IPS DF 6.9 (cell line): ENCODE measurements around the gene PROC.
"Not testable (repeated sequence)": the region's sequence is repeated elsewhere in the genome, so short reads cannot be mapped to it uniquely, and the experiment has no call there.

Experiments
- DNase-seq: peaks from one replicate; pipeline ENCODE4 v3.0.0-alpha.2; 2013; ENCODE audit warnings: low read depth, low spot score
- H3K27ac ChIP-seq: one replicate; pipeline ENCODE4 v1.5.1; 2013; ENCODE audit warnings: low read length, control low read depth
- H3K27me3 ChIP-seq: 2 replicates; pipeline ENCODE4 v1.6.1; 2013; ENCODE audit warnings: mild to moderate bottlenecking, low read length; ENCODE audit not compliant: control insufficient read depth, insufficient read depth
- H3K36me3 ChIP-seq: 2 replicates; pipeline ENCODE4 v1.6.1; 2013; ENCODE audit warnings: low read length; ENCODE audit not compliant: control insufficient read depth, insufficient read depth
- H3K4me1 ChIP-seq: 2 replicates; pipeline ENCODE4 v1.6.1; 2013; ENCODE audit warnings: low read length; ENCODE audit not compliant: control insufficient read depth, insufficient read depth
- H3K4me3 ChIP-seq: 2 replicates; pipeline ENCODE4 v1.5.1; 2013; ENCODE audit warnings: mild to moderate bottlenecking, low read length
- H3K9me3 ChIP-seq: 2 replicates; pipeline ENCODE4 v1.6.1; 2013; ENCODE audit warnings: low read length, inconsistent platforms; ENCODE audit not compliant: control insufficient read depth, insufficient read depth
- WGBS: extraction: QIAGEN DNeasy Blood & Tissue Kit; methylation state at CpG from one replicate; pipeline ENCODE4 v1.1.7; 2013; ENCODE audit warnings: mixed read lengths, missing lambda C conversion rate; ENCODE audit not compliant: insufficient read length, insufficient coverage; 5-methylcytosine and 5-hydroxymethylcytosine counted together

PROC gene

DNA sequence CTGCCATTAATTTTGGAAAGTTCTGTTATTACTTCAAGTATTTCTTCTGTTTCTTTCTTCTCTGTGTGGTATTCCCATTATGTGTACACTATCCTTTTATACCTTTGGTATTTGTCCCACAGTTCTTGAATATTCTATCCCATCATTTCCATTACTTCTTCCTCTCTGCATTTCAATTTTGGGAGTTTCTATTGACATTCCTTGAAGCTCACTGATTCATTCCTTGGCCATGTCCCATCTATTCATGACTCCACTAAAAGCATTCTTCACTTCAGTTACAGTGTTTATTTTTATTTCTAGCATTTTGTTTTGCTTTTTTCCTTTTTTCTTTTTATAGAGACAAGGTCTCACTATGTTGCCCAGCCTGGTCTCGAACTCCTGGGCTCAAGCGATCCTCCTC is 30.3 kb downstream of the PROC start:
- Histone ChIP-seq H3K27ac (no peak overlapping the region), H3K36me3 (no peaks in the 10 kb centered on the region), H3K4me3 (no peak overlapping the region), H3K27me3 (no peaks in the 10 kb centered on the region), H3K4me1 (no peaks in the 10 kb centered on the region), H3K9me3 (no peaks in the 10 kb centered on the region)
- no peak for DNase-seq
- WGBS: no CpG with 5 or more reads among the region's 2 CpGs

GRCh38 chr2:127449414-127449813 is 31.2 kb downstream of the PROC start:
- no peaks in the 10 kb centered on the region for H3K27me3 ChIP-seq
- H3K9me3 ChIP-seq: no peaks in the 10 kb centered on the region
- H3K27ac ChIP-seq: no peak overlapping the region
- no peaks in the 10 kb centered on the region for H3K4me1 ChIP-seq
- no peak for DNase-seq
- no peaks in the 10 kb centered on the region for H3K36me3 ChIP-seq
- H3K4me3 ChIP-seq: no peak overlapping the region
- WGBS: no CpG with 5 or more reads among the region's 4 CpGs

- H3K4me1 ChIP-seq: no peaks in the 10 kb centered on the region
- H3K36me3 ChIP-seq: no peaks in the 10 kb centered on the region
- WGBS: no CpG with 5 or more reads among the region's 4 CpGs
Measured at GRCh38 chr2:127449898-127450297, 31.7 kb downstream of the PROC start.

DNA sequence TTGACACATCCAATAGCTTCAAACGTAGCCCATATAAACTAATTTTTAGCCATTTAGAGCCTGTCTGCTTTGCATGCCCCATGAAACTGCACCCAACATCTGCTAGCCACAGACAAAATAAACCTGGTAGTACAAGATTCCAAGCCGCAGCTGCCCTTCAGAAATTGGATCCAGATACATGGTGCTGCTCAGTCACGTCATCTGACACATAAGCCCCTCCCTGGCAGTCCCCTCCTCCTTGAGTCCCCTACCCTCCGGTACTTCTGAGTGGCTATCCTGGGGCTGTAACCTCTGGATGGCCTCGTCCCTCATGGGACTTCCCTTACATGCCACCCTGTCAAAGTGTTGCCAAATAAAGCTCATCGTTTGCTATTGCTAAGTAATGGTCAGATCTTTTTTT is 33.8 kb downstream of the PROC start:
- DNase-seq: no peak
- WGBS: no CpG with 5 or more reads among the region's 6 CpGs
- Histone ChIP-seq H3K4me1 (0 out of 2 replicates have a peak, but pooled peaks cover 3% of the 10 kb centered on the region), H3K27ac (no peak overlapping the region), H3K36me3 (no peaks in the 10 kb centered on the region), H3K4me3 (no peak overlapping the region), H3K9me3 (no peaks in the 10 kb centered on the region), H3K27me3 (no peaks in the 10 kb centered on the region)

More at GRCh38 chr2:127449898-127450297, 31.7 kb downstream of the PROC start:
- Histone ChIP-seq H3K4me3 (no peak overlapping the region), H3K27me3 (no peaks in the 10 kb centered on the region), H3K9me3 (no peaks in the 10 kb centered on the region), H3K27ac (no peak overlapping the region)
- DNase-seq: no peak

DNA sequence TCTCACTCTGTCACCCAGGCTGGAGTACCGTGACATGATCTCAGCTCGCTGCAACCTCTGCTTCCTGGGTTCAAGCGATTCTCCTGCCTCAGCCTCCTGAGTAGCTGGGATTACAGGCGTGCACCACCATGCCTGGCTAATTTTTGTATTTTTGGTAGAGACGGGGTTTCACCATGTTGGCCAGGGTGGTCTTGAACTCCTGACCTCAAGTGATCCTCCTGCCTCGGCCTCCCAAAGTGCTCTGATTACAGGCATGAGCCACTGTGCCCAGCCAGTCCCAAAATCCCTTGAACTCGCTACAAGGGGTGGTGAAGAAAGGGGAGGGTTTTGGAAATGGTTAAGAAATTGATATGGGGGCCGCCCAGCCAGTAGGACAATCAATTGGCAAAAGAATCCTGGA is 34.2 kb downstream of the PROC start:
- not testable (repeated sequence) for DNase-seq

DNA sequence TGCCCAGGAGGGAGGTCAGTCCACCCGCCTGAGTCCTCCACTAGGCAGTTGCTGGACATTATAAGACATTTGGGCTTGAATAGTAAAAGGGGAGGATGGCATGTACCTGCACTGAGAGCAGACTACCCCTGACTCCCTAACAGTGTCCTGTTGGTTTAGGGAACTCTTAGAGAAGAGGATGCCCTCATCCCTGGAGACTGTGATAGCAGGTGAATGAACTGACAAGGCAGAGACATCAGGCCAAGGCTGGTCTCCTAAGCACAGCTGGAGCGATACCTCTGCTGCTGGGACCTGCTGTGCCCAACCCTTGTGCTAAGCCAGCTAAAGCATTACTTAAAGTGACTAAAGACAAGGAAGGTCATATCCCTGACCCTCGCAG is 34.8 kb downstream of the PROC start:
- H3K27ac ChIP-seq: no peak overlapping the region
- no CpG with 5 or more reads among the region's 3 CpGs for WGBS
- DNase-seq: no peak

More for the DNA sequence above, 34.2 kb downstream of the PROC start:
- H3K4me3 ChIP-seq, H3K9me3 ChIP-seq, H3K4me1 ChIP-seq, H3K27me3 ChIP-seq, H3K36me3 ChIP-seq, H3K27ac ChIP-seq: not testable (repeated sequence)
- WGBS: no CpG with 5 or more reads among the region's 8 CpGs

DNA sequence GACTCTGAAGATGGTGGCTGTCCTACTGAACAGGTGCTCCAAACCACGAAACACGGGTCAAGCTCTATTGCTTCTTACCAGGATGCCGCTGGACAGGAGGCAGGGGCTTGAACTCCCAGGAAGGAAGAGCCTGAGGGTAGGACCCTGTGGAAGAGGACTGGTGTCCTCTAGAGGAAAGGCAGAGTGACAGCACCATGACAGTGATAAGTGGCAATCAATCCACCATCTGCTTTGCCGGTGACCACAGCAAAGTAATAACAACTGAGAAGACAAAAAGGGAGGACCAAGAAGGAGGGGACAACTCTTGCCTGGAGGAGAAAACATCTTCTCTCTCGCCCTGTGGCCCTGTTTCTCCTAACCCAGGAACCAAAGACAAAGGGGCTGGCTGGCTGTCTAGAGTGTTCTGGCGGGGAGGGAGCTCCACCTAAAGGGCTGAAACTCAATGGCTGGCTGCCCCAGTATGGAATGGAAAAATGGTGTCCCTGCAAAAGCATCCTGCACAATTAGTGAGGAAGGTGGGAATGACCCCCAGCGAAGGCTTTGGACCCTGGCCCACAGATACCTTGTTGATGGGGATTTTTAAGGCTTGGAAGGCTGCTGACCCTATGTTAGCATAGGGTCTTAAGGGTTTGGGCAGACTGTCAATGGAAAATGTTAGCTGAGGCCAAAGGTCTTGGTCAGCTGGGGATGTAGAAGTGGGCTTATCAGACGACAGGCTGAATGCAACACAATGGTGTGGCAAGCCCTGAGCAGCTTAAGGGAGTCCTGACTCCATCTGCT is 35.4 kb downstream of the PROC start:
- no peak overlapping the region for H3K27ac ChIP-seq
- 0 out of 2 replicates have a peak, but pooled peaks cover 4% of the 10 kb centered on the region for H3K4me1 ChIP-seq
- no CpG with 5 or more reads among the region's 8 CpGs for WGBS
- H3K4me3 ChIP-seq: no peak overlapping the region
- no peak for DNase-seq
- H3K36me3 ChIP-seq: no peaks in the 10 kb centered on the region
- no peaks in the 10 kb centered on the region for H3K27me3 ChIP-seq
- H3K9me3 ChIP-seq: no peaks in the 10 kb centered on the region

More for the DNA sequence above, 34.8 kb downstream of the PROC start:
- Histone ChIP-seq H3K36me3 (no peaks in the 10 kb centered on the region), H3K4me1 (0 out of 2 replicates have a peak, but pooled peaks cover 4% of the 10 kb centered on the region), H3K9me3 (no peaks in the 10 kb centered on the region), H3K27me3 (no peaks in the 10 kb centered on the region), H3K4me3 (no peak overlapping the region)

DNA sequence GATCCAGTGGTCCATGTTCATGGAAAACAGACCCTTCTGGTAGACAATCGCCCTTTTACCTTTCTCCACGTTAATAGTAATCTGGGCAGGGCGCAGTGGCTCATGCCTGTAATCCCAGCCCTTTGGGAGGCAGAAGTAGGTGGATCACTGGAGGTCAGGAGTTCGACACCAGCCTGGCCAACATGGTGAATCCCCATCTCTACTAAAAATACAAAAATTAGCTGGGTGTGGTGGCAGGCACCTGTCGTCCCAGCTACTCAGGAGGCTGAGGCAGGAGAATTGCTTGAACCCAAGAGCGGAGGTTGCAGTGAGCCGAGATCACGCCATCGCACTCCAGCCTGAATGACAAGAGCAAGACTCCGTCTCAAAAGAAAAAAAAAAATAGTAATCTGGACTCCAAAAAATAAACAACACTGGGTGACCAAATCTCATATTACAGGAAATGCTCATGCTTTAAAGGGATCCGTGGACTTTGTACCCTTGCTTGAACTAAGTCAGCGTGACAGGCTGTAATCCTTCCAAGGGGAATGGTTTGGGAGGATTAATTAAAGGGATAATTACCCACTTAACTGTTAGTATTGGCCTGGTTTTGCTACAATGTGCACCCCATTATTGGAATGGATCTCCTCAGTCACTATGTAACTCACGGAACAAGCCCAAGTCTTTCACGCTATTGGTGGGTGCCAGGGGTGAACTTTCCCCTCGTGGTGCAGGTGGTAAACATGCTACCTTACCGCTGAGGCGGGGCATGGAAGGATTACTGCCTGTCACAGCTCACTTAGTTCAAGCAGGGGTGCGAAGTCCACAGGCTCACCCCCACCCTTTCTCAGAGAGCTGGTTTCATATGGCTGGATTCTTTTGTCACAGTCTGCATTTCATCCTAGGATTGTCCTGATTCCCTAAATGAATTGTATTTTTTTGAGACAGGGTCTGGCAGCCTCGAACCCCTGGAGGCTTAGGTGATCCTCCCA is 36.7 kb downstream of the PROC start:
- no CpG with 5 or more reads among the region's 19 CpGs for WGBS
- no peaks in the 10 kb centered on the region for H3K27me3 ChIP-seq
- DNase-seq: no peak
- no peak overlapping the region for H3K27ac ChIP-seq
- no peak overlapping the region for H3K4me3 ChIP-seq
- H3K4me1 ChIP-seq: 0 out of 2 replicates have a peak, but pooled peaks cover 4% of the 10 kb centered on the region
- H3K9me3 ChIP-seq: no peaks in the 10 kb centered on the region
- H3K36me3 ChIP-seq: no peaks in the 10 kb centered on the region

DNA sequence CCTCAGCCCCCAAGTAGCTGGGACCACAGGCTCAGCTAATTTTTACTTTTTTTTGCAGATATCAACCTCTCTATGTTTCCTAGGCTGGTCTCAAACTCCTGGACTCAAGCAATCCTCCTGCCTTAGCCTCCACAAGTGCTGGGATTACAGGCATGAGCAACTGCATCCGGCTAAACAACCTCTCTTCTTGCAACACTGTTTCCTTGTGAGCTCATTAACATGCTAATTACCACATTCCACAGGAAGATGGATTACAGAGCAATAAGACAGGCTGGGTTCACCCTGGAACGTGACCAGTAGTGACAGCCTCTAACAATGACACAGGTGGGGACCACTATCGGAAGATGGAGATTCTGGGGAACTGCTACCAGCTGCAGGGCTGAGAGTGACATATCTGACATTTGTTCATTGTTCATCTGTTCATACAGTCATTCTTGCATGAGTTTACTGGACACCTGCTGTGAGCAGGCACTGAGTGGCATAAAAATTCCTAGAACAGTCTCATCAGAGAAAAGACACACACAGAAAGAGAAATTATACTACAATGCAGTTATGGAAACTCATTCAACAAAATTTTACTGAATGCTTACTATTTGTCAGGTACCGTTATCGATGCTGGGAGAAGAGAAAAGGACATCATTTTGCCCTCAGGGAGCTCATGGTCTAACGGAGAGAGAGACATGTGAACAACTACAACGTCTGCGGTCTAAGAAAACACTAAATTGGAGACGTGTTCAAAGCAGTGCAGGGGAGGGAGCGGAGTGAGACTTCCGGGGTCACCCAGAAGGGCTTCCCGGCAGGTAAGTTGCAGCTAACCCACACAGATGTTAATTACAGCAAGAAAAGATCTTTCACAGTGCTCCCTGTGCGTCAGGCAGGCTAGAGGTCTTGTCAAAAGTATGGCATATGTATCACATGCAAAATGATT is 37.6 kb downstream of the PROC start:
- no peaks in the 10 kb centered on the region for H3K36me3 ChIP-seq
- no peak for DNase-seq
- no peaks in the 10 kb centered on the region for H3K27me3 ChIP-seq
- 0 out of 2 replicates have a peak, but pooled peaks cover 4% of the 10 kb centered on the region for H3K4me1 ChIP-seq
- no peak overlapping the region for H3K4me3 ChIP-seq
- no peak overlapping the region for H3K27ac ChIP-seq
- H3K9me3 ChIP-seq: no peaks in the 10 kb centered on the region
- no CpG with 5 or more reads among the region's 13 CpGs for WGBS
